ENCODE measurements around the gene DCAF17.

DCAF17 gene

GRCh38 chr2:171433763-171434012, 338 bp upstream of the DCAF17 start, which contains the start of gene METTL8:
Gene METTL8, minus strand, starts transcription at chr2:171433990. Its CDS starts 41,805 bp downstream, at chr2:171392185.
- intact Hi-C loops (cut with DNase I): loop anchor here (5.0 to 10.0 kb wide), 4 partner anchors 89 to 461 kb away; partner anchors contain the start of genes CYBRD1, DYNC1I2 and TLK1
- no peak for DNase-seq

GRCh38 chr2:171436307-171436706, 2.3 kb downstream of the DCAF17 start:
- intact Hi-C loops (cut with DNase I): loop anchor here (10.0 kb wide), 1 partner anchor 248 kb away; the partner anchor contains the start of gene DYNC1I2
- no peak for DNase-seq

GRCh38 chr2:171441470-171441869, 7.4 kb downstream of the DCAF17 start:
- intact Hi-C loops (cut with DNase I): no loop called here
- no peak for DNase-seq

GRCh38 chr2:171447675-171448074, 13.6 kb downstream of the DCAF17 start:
- intact Hi-C loops (cut with DNase I): no loop called here
- no peak for DNase-seq

- intact Hi-C loops (cut with DNase I): no loop called here
Measured at GRCh38 chr2:171451074-171451473, 17.0 kb downstream of the DCAF17 start.

GRCh38 chr2:171452773-171453172, 18.7 kb downstream of the DCAF17 start:
- intact Hi-C loops (cut with DNase I): no loop called here
- no peak for DNase-seq

More at GRCh38 chr2:171451074-171451473, 17.0 kb downstream of the DCAF17 start:
- no peak for DNase-seq

GRCh38 chr2:171459498-171459897, 25.5 kb downstream of the DCAF17 start:
- intact Hi-C loops (cut with DNase I): no loop called here
- DNase-seq: no peak

- no peak for DNase-seq
- intact Hi-C loops (cut with DNase I): no loop called here
Measured at GRCh38 chr2:171460537-171460936, 26.5 kb downstream of the DCAF17 start.

- intact Hi-C loops (cut with DNase I): no loop called here
- no peak for DNase-seq
Measured at GRCh38 chr2:171469176-171469575, 35.1 kb downstream of the DCAF17 start.

- intact Hi-C loops (cut with DNase I): no loop called here
- DNase-seq: no peak
Measured at GRCh38 chr2:171470129-171470528, 36.1 kb downstream of the DCAF17 start.

GRCh38 chr2:171475979-171476378, 42.0 kb downstream of the DCAF17 start:
- no peak for DNase-seq
- intact Hi-C loops (cut with DNase I): no loop called here

- no peak for DNase-seq
- intact Hi-C loops (cut with DNase I): no loop called here
Measured at GRCh38 chr2:171478345-171478744, 44.3 kb downstream of the DCAF17 start.

- intact Hi-C loops (cut with DNase I): no loop called here
- no peak for DNase-seq
Measured at GRCh38 chr2:171479154-171479814, 45.3 kb downstream of the DCAF17 start.

GRCh38 chr2:171480908-171481307, 46.9 kb downstream of the DCAF17 start:
- intact Hi-C loops (cut with DNase I): no loop called here
- DNase-seq: no peak

GRCh38 chr2:171482308-171482707, 48.3 kb downstream of the DCAF17 start:
- intact Hi-C loops (cut with DNase I): no loop called here
- no peak for DNase-seq

- intact Hi-C loops (cut with DNase I): no loop called here
- no peak for DNase-seq
Measured at GRCh38 chr2:171482877-171483276, 48.9 kb downstream of the DCAF17 start.

GRCh38 chr2:171483793-171484192, 49.8 kb downstream of the DCAF17 start:
- intact Hi-C loops (cut with DNase I): no loop called here
- no peak for DNase-seq

- intact Hi-C loops (cut with DNase I): no loop called here
- no peak for DNase-seq
Measured at GRCh38 chr2:171485116-171485515, 51.1 kb downstream of the DCAF17 start.

GRCh38 chr2:171487201-171487600, 53.2 kb downstream of the DCAF17 start:
- intact Hi-C loops (cut with DNase I): no loop called here
- DNase-seq: no peak

GRCh38 chr2:171487803-171488259, 53.8 kb downstream of the DCAF17 start:
- DNase-seq: no peak
- intact Hi-C loops (cut with DNase I): no loop called here

- intact Hi-C loops (cut with DNase I): no loop called here
Measured at GRCh38 chr2:171490577-171490976, 56.6 kb downstream of the DCAF17 start.

More at GRCh38 chr2:171490577-171490976, 56.6 kb downstream of the DCAF17 start:
- DNase-seq: no peak
